ENCODE data around the gene SEC22A.

- TF ChIP-seq REST (IDR thresholded peaks at IDR 0.05; ENCODE audit: low read depth) (no peak), YY1 (IDR thresholded peaks at IDR 0.05; ENCODE audit: low read depth) (no peak), ZBTB7A (IDR thresholded peaks at IDR 0.05; ENCODE audit: low read depth) (no peak), RAD21 (IDR thresholded peaks at IDR 0.05; ENCODE audit: low read depth) (no peak)
Measured at GRCh38 chr3:123305192-123305591, 103.4 kb downstream of the SEC22A start.
